ENCODE measurements around the gene CNPY2. TPM values are rescaled to one million over a fixed set of nuclear protein-coding genes. Genes with fewer than 3 reads are reported as not detected.
A peak's percentile ranks its signal among the peaks of the same experiment; 100 is the strongest.

CNPY2 gene
- total RNA-seq, 1 donor from 2014 or later = 154 TPM

GRCh38 chr12:56261503-56262232, 54.1 kb downstream of the CNPY2 start:
- Mint-ChIP-seq H3K27me3 (ENCODE audit: unreplicated experiment) (no peaks in the 10 kb centered on the region), H3K4me1 (ENCODE audit: unreplicated experiment) (peaks cover 37% of the 10 kb centered on the region), H3K27ac (ENCODE audit: unreplicated experiment) (peak overlapping the region; percentile 65), H3K9me3 (ENCODE audit: unreplicated experiment) (no peaks in the 10 kb centered on the region), H3K4me3 (ENCODE audit: unreplicated experiment) (no peak overlapping the region), H3K36me3 (ENCODE audit: unreplicated experiment) (no peaks in the 10 kb centered on the region)
- no peak for DNase-seq (ENCODE audit: extremely low spot score, unreplicated experiment)
- no peak for TF ChIP-seq CTCF (IDR thresholded peaks at IDR 0.05)

- H3K36me3 Mint-ChIP-seq (ENCODE audit: unreplicated experiment) = peaks cover 4% of the 10 kb centered on the region
- H3K4me1 Mint-ChIP-seq (ENCODE audit: unreplicated experiment) = peaks cover 39% of the 10 kb centered on the region
- DNase-seq (ENCODE audit: extremely low spot score, unreplicated experiment) = no peak
- TF ChIP-seq CTCF (IDR thresholded peaks at IDR 0.05) = no peak
- no peaks in the 10 kb centered on the region for H3K9me3 Mint-ChIP-seq (ENCODE audit: unreplicated experiment)
- no peak overlapping the region for H3K4me3 Mint-ChIP-seq (ENCODE audit: unreplicated experiment)
- no peaks in the 10 kb centered on the region for H3K27me3 Mint-ChIP-seq (ENCODE audit: unreplicated experiment)
- H3K27ac Mint-ChIP-seq (ENCODE audit: unreplicated experiment) = no peak overlapping the region
Observed at GRCh38 chr12:56260921-56261320, 54.9 kb downstream of the CNPY2 start.

- Mint-ChIP-seq H3K4me3 (ENCODE audit: unreplicated experiment) (no peak overlapping the region), H3K27me3 (ENCODE audit: unreplicated experiment) (no peaks in the 10 kb centered on the region), H3K4me1 (ENCODE audit: unreplicated experiment) (peaks cover 35% of the 10 kb centered on the region), H3K9me3 (ENCODE audit: unreplicated experiment) (no peaks in the 10 kb centered on the region), H3K27ac (ENCODE audit: unreplicated experiment) (peak overlapping the region; percentile 7), H3K36me3 (ENCODE audit: unreplicated experiment) (peaks cover 4% of the 10 kb centered on the region)
- no peak for DNase-seq (ENCODE audit: extremely low spot score, unreplicated experiment)
- TF ChIP-seq CTCF (IDR thresholded peaks at IDR 0.05) = no peak
Observed at GRCh38 chr12:56260380-56260779, 55.4 kb downstream of the CNPY2 start.

Other genes starting within 250 kb of the CNPY2 start
- gene ERBB3, start 235.8 kb downstream of the CNPY2 start, total RNA-seq = 0.97 and 1.2 TPM in 2 replicates
- 85.9 and 87.9 TPM in 2 replicates for gene PA2G4, start 211.4 kb downstream of the CNPY2 start, total RNA-seq
- 3,386 and 3,580 TPM in 2 replicates for gene RPL41, start 199.4 kb downstream of the CNPY2 start, total RNA-seq
- gene ZC3H10, start 197.7 kb downstream of the CNPY2 start, total RNA-seq = 10.5 and 11.8 TPM in 2 replicates
- 127 and 142 TPM in 2 replicates for gene ESYT1, start 187.7 kb downstream of the CNPY2 start, total RNA-seq
- gene MYL6B, start 163.4 kb downstream of the CNPY2 start, total RNA-seq = 123 and 139 TPM in 2 replicates
- gene MYL6, start 157.6 kb downstream of the CNPY2 start, total RNA-seq = 1,490 and 1,549 TPM in 2 replicates
- gene SMARCC2, start 126.5 kb downstream of the CNPY2 start, total RNA-seq = 122 and 128 TPM in 2 replicates
- 71.2 and 77.8 TPM in 2 replicates for gene RNF41, start 94.1 kb downstream of the CNPY2 start, total RNA-seq
- 42.1 and 45.3 TPM in 2 replicates for gene NABP2, start 91.6 kb downstream of the CNPY2 start, total RNA-seq
- gene SLC39A5, start 85.9 kb downstream of the CNPY2 start, total RNA-seq = 0.81 TPM in 1 of 2 replicates, not detected in the other
- 67.7 and 75.4 TPM in 2 replicates for gene ANKRD52, start 57.6 kb downstream of the CNPY2 start, total RNA-seq
- 12.8 and 14.4 TPM in 2 replicates for gene COQ10A, start 49.0 kb downstream of the CNPY2 start, total RNA-seq
- 199 and 206 TPM in 2 replicates for gene CS, start 15.7 kb downstream of the CNPY2 start, total RNA-seq
- 52.7 and 56.6 TPM in 2 replicates for gene PAN2, start 18.0 kb upstream of the CNPY2 start, total RNA-seq
- gene IL23A, start 22.9 kb upstream of the CNPY2 start, total RNA-seq = not detected in 2 replicates
- gene STAT2, start 44.1 kb upstream of the CNPY2 start, total RNA-seq = 327 and 334 TPM in 2 replicates
- gene APOF, start 46.9 kb upstream of the CNPY2 start, total RNA-seq = not detected in 2 replicates
- gene TIMELESS, start 133.4 kb upstream of the CNPY2 start, total RNA-seq = 15.9 and 16.2 TPM in 2 replicates
- not detected in 2 replicates for gene MIP, start 138.7 kb upstream of the CNPY2 start, total RNA-seq
- 2.7 and 3.1 TPM in 2 replicates for gene SPRYD4, start 152.6 kb upstream of the CNPY2 start, total RNA-seq
- 0.31 TPM in 1 of 2 replicates, not detected in the other for gene GLS2, start 172.2 kb upstream of the CNPY2 start, total RNA-seq
- gene RBMS2, start 205.8 kb upstream of the CNPY2 start, total RNA-seq = 65.6 and 80.0 TPM in 2 replicates

Data from osteocyte (in vitro differentiated cells).